BJ (cell line): ENCODE data around the gene TGM2. TPM values are rescaled to one million over a fixed set of nuclear protein-coding genes. Genes with fewer than 3 reads are reported as not detected.

Experiments
- CTCF ChIA-PET: fragments of 350-600 bp; formaldehyde crosslinking; extraction: SDS; loops from one replicate; lab custom pipeline; 2021; ENCODE audit warnings: antibody characterized with exemption, inconsistent platforms; lab: Yijun Ruan, JAX
- POLR2A ChIA-PET: fragments of 300-600 bp; sonication (Branson Sonifier 250); formaldehyde crosslinking; extraction: SDS; loops from one replicate; lab custom pipeline; 2021; ENCODE audit warnings: antibody characterized with exemption; lab: Charles Lee
- DNase-seq: peaks from one replicate; pipeline ENCODE4 v3.0.0-alpha.2; 2011; ENCODE audit warnings: low read depth
- H3K27me3 ChIP-seq: 2 replicates; pipeline ENCODE4 v1.6.0; 2011; ENCODE audit warnings: low read length; ENCODE audit not compliant: control insufficient read depth, insufficient read depth
- H3K36me3 ChIP-seq: 2 replicates; pipeline ENCODE4 v1.5.1; 2011; ENCODE audit warnings: low read length; ENCODE audit not compliant: control insufficient read depth, insufficient read depth
- H3K4me3 ChIP-seq: 2 replicates; pipeline ENCODE4 v1.5.1; 2011; ENCODE audit warnings: low read depth, mild to moderate bottlenecking, control low read depth, low read length
- polyA plus RNA-seq: library from polyadenylated mRNA; depleted of rRNA; stranded (reverse); fragments of >200 nt; gene quantifications from 2 replicates; pipeline ENCODE4 v1.2.3, GENCODE V29; 2011
- TF ChIP-seq, protein P1 (sequence below): IDR thresholded peaks from 2 replicates; pipeline ENCODE4 v1.5.1; 2011; ENCODE audit warnings: low read depth, mild to moderate bottlenecking, control low read depth, inconsistent platforms, low read length, moderate library complexity; ENCODE audit not compliant: insufficient read depth

The TGM2 gene
- polyA plus RNA-seq, 1 experiment = 397 TPM

DNA sequence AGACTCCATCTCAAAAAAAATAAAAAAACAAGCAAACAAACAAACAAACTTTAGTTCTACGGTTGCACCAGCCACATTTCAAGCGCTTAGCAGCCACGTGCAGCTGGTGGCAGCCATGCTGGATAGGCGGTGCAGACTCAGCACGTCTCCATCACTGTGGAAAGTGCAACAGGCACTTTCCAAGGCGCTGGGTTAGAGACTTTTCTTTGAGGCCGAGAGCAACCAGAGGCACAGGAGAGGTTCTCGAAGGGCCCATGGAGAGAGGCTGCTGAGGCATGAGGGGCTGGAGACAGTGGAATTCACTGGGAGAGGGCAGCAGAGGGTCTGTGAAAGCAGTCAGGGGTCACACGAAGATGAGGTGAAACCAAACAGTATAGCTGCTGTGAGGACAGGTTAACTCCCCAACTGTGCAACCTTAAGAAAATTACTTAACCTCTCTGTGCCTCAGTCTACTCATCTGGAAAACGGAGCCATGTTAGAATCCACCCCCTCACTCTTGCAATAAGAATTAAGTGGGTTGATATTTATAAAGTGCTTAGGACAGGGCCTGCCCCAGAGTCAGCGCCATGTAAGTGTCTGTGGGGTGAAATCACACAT lies 27.5 kb downstream of the TGM2 start:
- Histone ChIP-seq H3K36me3 (peaks cover 45% of the 10 kb centered on the region), H3K27me3 (no peaks in the 10 kb centered on the region), H3K4me3 (no peak overlapping the region)
- ChIA-PET POLR2A (no interaction called here), CTCF (no interaction called here)
- DNase-seq = no peak
- TF ChIP-seq, protein P1, sequence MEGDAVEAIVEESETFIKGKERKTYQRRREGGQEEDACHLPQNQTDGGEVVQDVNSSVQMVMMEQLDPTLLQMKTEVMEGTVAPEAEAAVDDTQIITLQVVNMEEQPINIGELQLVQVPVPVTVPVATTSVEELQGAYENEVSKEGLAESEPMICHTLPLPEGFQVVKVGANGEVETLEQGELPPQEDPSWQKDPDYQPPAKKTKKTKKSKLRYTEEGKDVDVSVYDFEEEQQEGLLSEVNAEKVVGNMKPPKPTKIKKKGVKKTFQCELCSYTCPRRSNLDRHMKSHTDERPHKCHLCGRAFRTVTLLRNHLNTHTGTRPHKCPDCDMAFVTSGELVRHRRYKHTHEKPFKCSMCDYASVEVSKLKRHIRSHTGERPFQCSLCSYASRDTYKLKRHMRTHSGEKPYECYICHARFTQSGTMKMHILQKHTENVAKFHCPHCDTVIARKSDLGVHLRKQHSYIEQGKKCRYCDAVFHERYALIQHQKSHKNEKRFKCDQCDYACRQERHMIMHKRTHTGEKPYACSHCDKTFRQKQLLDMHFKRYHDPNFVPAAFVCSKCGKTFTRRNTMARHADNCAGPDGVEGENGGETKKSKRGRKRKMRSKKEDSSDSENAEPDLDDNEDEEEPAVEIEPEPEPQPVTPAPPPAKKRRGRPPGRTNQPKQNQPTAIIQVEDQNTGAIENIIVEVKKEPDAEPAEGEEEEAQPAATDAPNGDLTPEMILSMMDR = no peak

DNA sequence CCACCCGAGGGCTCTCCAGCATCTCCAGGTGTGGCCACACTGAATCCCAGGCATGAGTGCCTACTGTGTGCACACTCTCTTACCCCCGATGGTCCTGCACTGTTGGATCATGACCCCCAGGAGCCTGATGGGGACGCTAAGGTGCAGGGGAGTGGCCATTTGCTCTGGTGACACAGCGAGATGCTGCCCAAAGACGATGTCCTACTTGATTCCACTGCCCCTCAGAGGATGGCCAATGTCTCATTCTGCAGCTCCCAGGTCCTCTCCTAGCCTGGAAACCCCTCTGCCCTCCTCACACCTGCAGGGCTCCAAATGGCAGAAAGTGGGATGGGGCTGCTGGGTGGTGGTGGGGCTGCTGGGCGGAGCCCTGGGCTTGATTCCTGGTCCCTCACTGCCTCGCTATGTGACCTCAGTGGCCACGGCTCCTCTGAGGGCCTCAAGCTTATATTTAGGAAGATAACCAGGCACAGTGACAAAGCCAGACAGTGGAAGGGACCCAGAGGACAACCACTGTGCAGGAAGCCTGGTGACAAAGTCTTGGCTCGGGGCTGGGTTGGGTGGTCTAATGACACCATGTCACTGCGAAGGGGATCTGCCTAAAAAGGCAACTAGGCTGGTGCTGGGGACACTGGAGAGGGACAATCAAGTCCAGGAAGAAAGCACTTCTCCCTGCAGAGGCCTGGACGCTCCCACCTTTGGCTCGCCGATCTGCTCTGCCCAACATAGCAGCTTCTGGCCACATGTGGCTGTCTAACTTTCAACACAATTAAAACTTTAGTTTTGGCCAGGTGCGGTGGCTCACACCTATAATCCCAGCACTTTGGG lies 28.4 kb downstream of the TGM2 start:
- POLR2A ChIA-PET = no interaction called here
- Histone ChIP-seq H3K36me3 (peaks cover 47% of the 10 kb centered on the region), H3K4me3 (no peak overlapping the region), H3K27me3 (no peaks in the 10 kb centered on the region)
- CTCF ChIA-PET = no interaction called here
- no peak for DNase-seq
- TF ChIP-seq, protein P1 = no peak

DNA sequence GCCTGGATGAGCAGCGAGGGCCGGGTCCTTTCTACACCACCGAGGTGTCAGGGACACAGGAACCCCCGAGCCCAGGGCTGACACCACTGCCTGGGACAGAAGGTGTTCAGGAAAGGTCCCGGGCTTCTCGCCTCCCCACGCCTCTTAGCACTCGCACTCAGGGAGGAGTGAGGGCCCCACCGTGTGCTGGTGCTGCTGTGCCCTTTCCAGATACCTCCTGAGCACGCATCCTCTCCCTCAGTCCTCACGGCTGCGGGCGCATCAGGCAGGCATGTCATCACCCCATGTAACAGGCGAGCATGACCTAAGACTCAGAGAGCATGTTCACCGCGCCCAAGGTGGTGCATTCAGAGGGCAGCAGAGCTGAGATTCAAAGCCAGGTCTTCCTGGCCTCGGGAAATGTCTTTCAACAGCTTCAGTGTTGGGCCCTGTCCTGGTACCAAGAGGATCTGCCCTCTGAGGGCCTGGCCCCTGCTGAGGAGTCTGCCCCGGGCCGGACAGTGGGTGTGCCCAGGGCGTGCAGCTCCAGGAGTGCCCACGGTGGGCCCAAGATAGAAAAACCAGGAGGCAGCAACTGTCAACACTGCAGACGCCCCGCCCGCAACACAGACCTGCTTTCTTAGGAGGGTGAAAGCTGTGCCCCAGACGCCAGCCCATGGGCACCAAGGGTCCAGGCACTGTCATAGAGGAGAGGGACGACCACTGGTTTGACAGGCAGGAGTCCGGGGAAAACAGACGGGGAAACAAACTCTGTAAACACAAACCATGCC lies 29.2 kb downstream of the TGM2 start:
- ChIA-PET CTCF (interaction anchor here (0.6 kb wide), 1 partner anchor 19 kb away, joined by 4 read pairs; no protein-coding TSS in a partner anchor), POLR2A (no interaction called here)
- Histone ChIP-seq H3K36me3 (peaks cover 46% of the 10 kb centered on the region), H3K4me3 (no peak overlapping the region), H3K27me3 (no peaks in the 10 kb centered on the region)
- no peak for DNase-seq
- TF ChIP-seq, protein P1 = no peak

DNA sequence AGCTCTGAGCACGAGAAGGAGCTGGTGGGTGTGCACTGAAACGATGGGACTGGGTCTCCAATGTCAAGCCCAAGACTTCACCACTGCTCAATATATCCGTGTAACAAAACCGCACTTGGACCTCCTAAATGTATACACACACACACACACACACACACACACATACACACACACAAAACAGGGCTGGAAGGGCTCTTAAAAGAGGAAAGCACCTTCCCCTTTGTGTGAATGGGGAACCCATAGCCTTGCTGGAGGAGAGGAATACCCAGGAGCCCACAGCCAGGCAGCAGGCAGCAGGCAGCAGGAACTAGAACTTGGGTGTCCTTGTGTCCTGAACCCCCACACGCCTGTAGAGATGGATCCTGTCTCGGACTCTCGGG lies 29.8 kb downstream of the TGM2 start:
- TF ChIP-seq, protein P1 = no peak
- Histone ChIP-seq H3K4me3 (no peak overlapping the region), H3K27me3 (no peaks in the 10 kb centered on the region), H3K36me3 (peaks cover 49% of the 10 kb centered on the region)
- ChIA-PET POLR2A (no interaction called here), CTCF (interaction anchor here (0.6 kb wide), 1 partner anchor 20 kb away, joined by 4 read pairs; no protein-coding TSS in a partner anchor)
- no peak for DNase-seq
